ENCODE results near the gene ARL16. TPM values are rescaled to one million over a fixed set of nuclear protein-coding genes. Genes with fewer than 3 reads are reported as not detected.
A peak's percentile ranks its signal among the peaks of the same experiment; 100 is the strongest.

The ARL16 gene, protein sequence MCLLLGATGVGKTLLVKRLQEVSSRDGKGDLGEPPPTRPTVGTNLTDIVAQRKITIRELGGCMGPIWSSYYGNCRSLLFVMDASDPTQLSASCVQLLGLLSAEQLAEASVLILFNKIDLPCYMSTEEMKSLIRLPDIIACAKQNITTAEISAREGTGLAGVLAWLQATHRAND
- 45.1 and 49.8 TPM in 2 replicates for total RNA-seq (2022)
- percentile 90 among the genes with signal in this experiment for Bru-seq, nascent RNA
- BruChase-seq, experiment 1, labeled RNA remaining after a 2-hour chase, result percentile 92 among the genes with signal in this experiment
- BruChase-seq, experiment 2, labeled RNA remaining after a 6-hour chase, result percentile 93 among the genes with signal in this experiment
- long read RNA-seq, transcript ARL16-201 (5 exons, 1,227 nt), result major isoform, 43 of 92 reads
- long read RNA-seq, transcript ARL16-204 (5 exons, 1,526 nt), result minor isoform, 21 of 92 reads
- long read RNA-seq, partial matches to known transcripts, result 10 of 92 reads
- long read RNA-seq, other reads (novel, unspliced or antisense), result 10 of 92 reads

- Mint-ChIP-seq H3K9me3 (ENCODE audit: unreplicated experiment) (no peaks in the 10 kb centered on the region), H3K36me3 (ENCODE audit: insufficient read depth, unreplicated experiment) (peaks cover 42% of the 10 kb centered on the region), H3K4me1 (ENCODE audit: low read depth, unreplicated experiment) (no peaks in the 10 kb centered on the region), H3K4me3 (ENCODE audit: unreplicated experiment) (peak within 1 kb of the TSS; percentile 97), H3K27me3 (ENCODE audit: insufficient read depth, unreplicated experiment) (no peaks in the 10 kb centered on the region), H3K27ac (ENCODE audit: unreplicated experiment) (peak within 1 kb of the TSS; percentile 95)
- Histone ChIP-seq H3K36me3 (ENCODE audit: control insufficient read depth, insufficient read depth, low read length) (peaks cover 3% of the 10 kb centered on the region), H3K9me3 (no peaks in the 10 kb centered on the region), H3K4me1 (0 out of 2 replicates have a peak, but pooled peaks cover 10% of the 10 kb centered on the region), H3K4me3 (ENCODE audit: low read depth, low read length) (peak within 1 kb of the TSS; percentile 89), H3K27me3 (replicated peaks; ENCODE audit: control insufficient read depth, insufficient read depth, low read length) (no peaks in the 10 kb centered on the region)
- no TSS peak for BruUV-seq (replicated peaks)
- POLR2A ChIA-PET, result interaction anchor here (0.7 to 1.6 kb wide), 8 partner anchors 17 to 347 kb away, joined by 3 to 45 read pairs (median 4); partner anchors contain the start of genes CCDC137, MCRIP1, MRPL12 and OXLD1
- CTCF ChIA-PET, result interaction anchor here (1.0 kb wide), 1 partner anchor 18 kb away, joined by 4 read pairs; no protein-coding TSS in a partner anchor
- intact Hi-C loops (cut with micrococcal nuclease; ENCODE audit: unreplicated experiment), result loop anchor here (1.0 kb wide), 1 partner anchor 19 kb away; the partner anchor contains the start of gene MRPL12
- DNase-seq, result peak; percentile 98 to 99
- TF ChIP-seq CTCF (IDR thresholded peaks at IDR 0.05; ENCODE audit: insufficient read depth in 1 of 2, low read depth in 1 of 2, low read length in 1 of 2, severe bottlenecking in 1 of 2, unreplicated experiment in 1 of 2), result no peak
Observed at GRCh38 chr17:81683584-81684441, at the start of gene ARL16, which contains the start of gene HGS. Gene ARL16 (minus strand): TSS chr17:81683797. CDS start chr17:81683753, 44 bp downstream. Gene HGS (plus strand): TSS chr17:81684011. CDS start chr17:81684067, 56 bp downstream.

DNA sequence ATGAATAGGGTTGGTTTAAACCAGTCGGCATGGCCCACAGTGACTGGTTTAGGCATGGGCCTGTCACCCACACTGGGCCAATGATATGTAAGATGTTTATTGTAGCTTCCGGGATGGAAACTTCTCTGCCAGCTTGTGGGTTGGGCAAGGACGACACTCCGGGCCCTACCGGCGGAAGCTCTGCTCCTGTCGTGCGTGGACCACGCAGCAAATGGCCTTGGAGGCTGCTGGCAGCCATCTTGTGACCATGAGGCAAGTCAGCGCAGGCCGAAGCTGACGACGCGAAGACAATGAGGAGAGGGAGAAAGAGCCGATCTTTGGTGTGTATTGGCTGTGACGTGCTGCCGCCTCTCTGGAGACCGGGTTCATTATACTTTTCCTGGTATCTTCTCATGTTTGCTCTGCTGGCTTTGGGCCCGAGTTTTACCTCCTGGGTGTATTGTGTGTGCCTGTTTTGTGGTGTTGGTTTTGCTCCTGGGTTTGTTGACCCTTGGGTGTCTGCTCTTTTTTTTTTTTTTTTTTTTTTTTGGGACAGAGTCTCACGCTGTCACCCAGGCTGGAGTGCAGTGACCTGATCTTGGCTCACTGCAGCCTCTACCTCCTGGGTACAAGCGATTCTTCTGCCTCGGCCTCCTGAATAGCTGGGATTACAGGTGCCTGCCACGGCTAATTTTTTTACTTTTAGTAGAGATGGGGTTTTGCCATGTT is 43.9 kb upstream of the ARL16 start:
- no TSS peak for BruUV-seq (replicated peaks)
- POLR2A ChIA-PET, result no interaction called here
- H3K4me1 Mint-ChIP-seq (ENCODE audit: low read depth, unreplicated experiment), result no peaks in the 10 kb centered on the region
- no peak overlapping the region for H3K4me3 ChIP-seq (ENCODE audit: low read depth, low read length)
- H3K27me3 Mint-ChIP-seq (ENCODE audit: insufficient read depth, unreplicated experiment), result no peaks in the 10 kb centered on the region
- DNase-seq, result no peak
- CTCF ChIA-PET, result no interaction called here
- peaks cover 13% of the 10 kb centered on the region for H3K36me3 Mint-ChIP-seq (ENCODE audit: insufficient read depth, unreplicated experiment)
- H3K4me3 Mint-ChIP-seq (ENCODE audit: unreplicated experiment), result no peak overlapping the region
- TF ChIP-seq CTCF (IDR thresholded peaks at IDR 0.05; ENCODE audit: insufficient read depth in 1 of 2, low read depth in 1 of 2, low read length in 1 of 2, severe bottlenecking in 1 of 2, unreplicated experiment in 1 of 2), result no peak
- H3K36me3 ChIP-seq (ENCODE audit: control insufficient read depth, insufficient read depth, low read length), result no peaks in the 10 kb centered on the region
- H3K9me3 Mint-ChIP-seq (ENCODE audit: unreplicated experiment), result no peaks in the 10 kb centered on the region
- no peak overlapping the region for H3K27ac Mint-ChIP-seq (ENCODE audit: unreplicated experiment)
- H3K27me3 ChIP-seq (replicated peaks; ENCODE audit: control insufficient read depth, insufficient read depth, low read length), result no peaks in the 10 kb centered on the region
- H3K4me1 ChIP-seq, result no peaks in the 10 kb centered on the region
- H3K9me3 ChIP-seq, result no peaks in the 10 kb centered on the region
- intact Hi-C loops (cut with micrococcal nuclease; ENCODE audit: unreplicated experiment), result no loop called here
